Right renal pelvis (tissue), 4 donors: Measurements from ENCODE around the gene PRKCH. TPM values are rescaled to one million over a fixed set of nuclear protein-coding genes. Genes with fewer than 3 reads are reported as not detected.

Experiments
- DNase-seq, 4 donors: peaks; one replicate each; pipeline ENCODE4 v3.0.0-alpha.2; 2013; ENCODE audit warnings: low read depth in 4 of 4, low spot score in 3 of 4, missing footprints in 1 of 4
- polyA plus RNA-seq, 4 donors: library from polyadenylated mRNA; unstranded; fragments of 120-200 nt; gene quantifications; one replicate each; pipeline ENCODE4 v1.2.1, GENCODE V29; 2013; ENCODE audit not compliant: insufficient read length in 4 of 4

The PRKCH gene
- polyA plus RNA-seq, 4 donors, result 17.2 to 19.8 (median 18.4) TPM

GRCh38 chr14:61335049-61335448, 13.7 kb downstream of the PRKCH start:
- DNase-seq, result no peak

- DNase-seq, result no peak
Measured at GRCh38 chr14:61335671-61336275, 14.4 kb downstream of the PRKCH start.

- no peak for DNase-seq
Measured at GRCh38 chr14:61337893-61338292, 16.5 kb downstream of the PRKCH start.

GRCh38 chr14:61338457-61338856, 17.1 kb downstream of the PRKCH start:
- no peak for DNase-seq

- DNase-seq, result no peak
Measured at GRCh38 chr14:61341275-61342206, 20.2 kb downstream of the PRKCH start.

- no peak for DNase-seq
Measured at GRCh38 chr14:61342486-61342885, 21.1 kb downstream of the PRKCH start.

- DNase-seq, result no peak
Measured at GRCh38 chr14:61342932-61343331, 21.6 kb downstream of the PRKCH start.

GRCh38 chr14:61343471-61343870, 22.1 kb downstream of the PRKCH start:
- DNase-seq, result no peak

GRCh38 chr14:61343991-61344405, 22.6 kb downstream of the PRKCH start:
- DNase-seq, result no peak

- DNase-seq, result no peak
Measured at GRCh38 chr14:61344437-61345150, 23.2 kb downstream of the PRKCH start.

GRCh38 chr14:61345151-61345482, 23.7 kb downstream of the PRKCH start:
- no peak for DNase-seq

- no peak for DNase-seq
Measured at GRCh38 chr14:61346221-61346620, 24.8 kb downstream of the PRKCH start.

- DNase-seq, result no peak
Measured at GRCh38 chr14:61346793-61347192, 25.4 kb downstream of the PRKCH start.

- DNase-seq, result no peak
Measured at GRCh38 chr14:61347826-61348443, 26.6 kb downstream of the PRKCH start.

GRCh38 chr14:61350427-61351270, 29.3 kb downstream of the PRKCH start:
- no peak for DNase-seq

- DNase-seq, result no peak
Measured at GRCh38 chr14:61351477-61351876, 30.1 kb downstream of the PRKCH start.

GRCh38 chr14:61355892-61356325, 34.5 kb downstream of the PRKCH start:
- DNase-seq, result peak in 1 of 4 donors; percentile 10

- no peak for DNase-seq
Measured at GRCh38 chr14:61357123-61357522, 35.7 kb downstream of the PRKCH start.

GRCh38 chr14:61358554-61359226, 37.3 kb downstream of the PRKCH start:
- DNase-seq, result no peak
